HL-60 (cell line): ENCODE measurements around the gene LY6G6D.
A peak's percentile ranks its signal among the peaks of the same experiment; 100 is the strongest.

Source experiments
- DNase-seq, 2 experiments: peaks; one replicate each; pipeline ENCODE4 v3.0.0-alpha.2; 2010 to 2020; ENCODE audit warnings: low read depth in 1 of 2, low spot score in 1 of 2
- H3K27ac ChIP-seq: fragments of 250-450 bp; sonication (Bioruptor Pico); replicated peaks from 2 replicates; pipeline ENCODE4 v1.5.1; 2020; ENCODE audit warnings: mild to moderate bottlenecking, moderate library complexity
- H3K27me3 ChIP-seq: fragments of 250-450 bp; sonication (Bioruptor Pico); 2 replicates; pipeline ENCODE4 v1.5.1; 2021; ENCODE audit warnings: mild to moderate bottlenecking, moderate library complexity; ENCODE audit not compliant: insufficient read depth, poor library complexity, severe bottlenecking
- H3K4me3 ChIP-seq: replicated peaks from 2 replicates; pipeline ENCODE4 v1.5.1; 2011; ENCODE audit warnings: mild to moderate bottlenecking, control low read depth, low read length; ENCODE audit not compliant: insufficient read depth
- CTCF ChIP-seq: IDR thresholded peaks from one replicate; pipeline ENCODE4 v1.5.1; 2011; ENCODE audit warnings: low read length, control low read depth, inconsistent platforms; ENCODE audit not compliant: insufficient read depth
- GABPA ChIP-seq: IDR thresholded peaks from 2 replicates; pipeline ENCODE4 v1.6.1; 2012; ENCODE audit warnings: low read depth
- POLR2AphosphoS5 ChIP-seq: IDR thresholded peaks from 2 replicates; pipeline ENCODE4 v1.6.1; 2012; ENCODE audit warnings: low read depth
- REST ChIP-seq: IDR thresholded peaks from 2 replicates; pipeline ENCODE4 v1.6.1; 2012; ENCODE audit warnings: low read depth; ENCODE audit not compliant: insufficient replicate concordance
- SPI1 ChIP-seq: IDR thresholded peaks from 2 replicates; pipeline ENCODE4 v1.6.1; 2012; ENCODE audit warnings: low read depth, mild to moderate bottlenecking, borderline replicate concordance

Gene LY6G6D

GRCh38 chr6:31739639-31740396 is 24.7 kb downstream of the LY6G6D start, which contains the start of gene MSH5:
TSS of gene MSH5 (plus strand) at chr6:31740005. CDS start at chr6:31740467, 462 bp downstream.
- peak within 1 kb of the TSS; percentile 60 for H3K4me3 ChIP-seq
- no peaks in the 10 kb centered on the region for H3K27me3 ChIP-seq
- H3K27ac ChIP-seq = peak within 1 kb of the TSS; percentile 99
- peak; percentile 64 for TF ChIP-seq REST
- peak; percentile 91 for TF ChIP-seq POLR2AphosphoS5
- TF ChIP-seq CTCF = no peak
- no peak for TF ChIP-seq GABPA
- no peak for TF ChIP-seq SPI1
- DNase-seq = peak; percentile 99

GRCh38 chr6:31740397-31741223 is 25.5 kb downstream of the LY6G6D start:
- peak overlapping the region; percentile 99 for H3K27ac ChIP-seq
- TF ChIP-seq CTCF = no peak
- 0 out of 2 replicates have a peak, but pooled peaks have one; percentile 29 for TF ChIP-seq SPI1
- no peak for TF ChIP-seq GABPA
- TF ChIP-seq POLR2AphosphoS5 = 0 out of 2 replicates have a peak, but pooled peaks have one; percentile 65
- peak; percentile 8 for TF ChIP-seq REST
- peak overlapping the region; percentile 60 for H3K4me3 ChIP-seq
- no peaks in the 10 kb centered on the region for H3K27me3 ChIP-seq
- DNase-seq = peak in 1 of 2 experiments; percentile 79

GRCh38 chr6:31741815-31742214 is 26.7 kb downstream of the LY6G6D start:
- H3K4me3 ChIP-seq = no peak overlapping the region
- no peak overlapping the region for H3K27ac ChIP-seq
- TF ChIP-seq POLR2AphosphoS5 (no peak), SPI1 (no peak), REST (no peak), GABPA (no peak), CTCF (no peak)

More at GRCh38 chr6:31741815-31742214, 26.7 kb downstream of the LY6G6D start:
- H3K27me3 ChIP-seq = no peaks in the 10 kb centered on the region
- no peak for DNase-seq
